WI38 (cell line): ENCODE data around the gene FMO3.

ENCODE experiments used
- H3K4me3 ChIP-seq: 2 replicates; pipeline ENCODE4 v1.5.1; 2011; ENCODE audit warnings: low read depth, mild to moderate bottlenecking, control low read depth, low read length
- TF ChIP-seq, protein P1 (sequence below): IDR thresholded peaks from 2 replicates; pipeline ENCODE4 v1.5.1; 2012; ENCODE audit warnings: low read depth, mild to moderate bottlenecking, control low read depth, low read length

The FMO3 gene

DNA sequence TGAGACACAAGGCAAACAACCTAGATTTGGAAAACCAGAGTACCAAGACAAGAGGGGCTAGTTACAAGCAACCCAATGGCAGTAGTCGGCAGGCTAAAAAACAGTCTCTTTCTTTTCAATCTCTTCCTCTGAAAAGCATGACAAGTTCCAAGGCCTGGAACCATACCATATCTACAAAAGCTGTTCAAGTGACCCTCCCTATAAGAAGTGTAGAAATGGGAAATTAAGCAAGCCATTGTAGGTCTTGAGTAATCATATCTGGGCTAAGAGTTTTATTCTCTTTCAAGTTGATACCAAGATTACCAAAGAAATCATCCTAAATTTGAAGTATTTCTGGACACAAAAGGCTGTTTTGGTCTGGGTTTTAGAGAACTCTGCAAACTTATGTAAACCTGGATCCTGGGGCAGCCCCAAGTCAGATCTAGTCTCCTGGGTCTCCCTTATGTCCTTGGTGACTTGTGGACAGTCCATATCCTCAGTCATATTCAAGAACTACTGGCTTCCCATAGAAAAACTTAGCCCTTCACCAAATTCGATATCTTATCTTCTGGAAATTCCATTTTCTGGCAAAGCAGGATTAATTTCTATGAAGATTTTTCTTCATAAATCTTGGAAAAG is 24.7 kb downstream of the FMO3 start:
- TF ChIP-seq, protein P1, sequence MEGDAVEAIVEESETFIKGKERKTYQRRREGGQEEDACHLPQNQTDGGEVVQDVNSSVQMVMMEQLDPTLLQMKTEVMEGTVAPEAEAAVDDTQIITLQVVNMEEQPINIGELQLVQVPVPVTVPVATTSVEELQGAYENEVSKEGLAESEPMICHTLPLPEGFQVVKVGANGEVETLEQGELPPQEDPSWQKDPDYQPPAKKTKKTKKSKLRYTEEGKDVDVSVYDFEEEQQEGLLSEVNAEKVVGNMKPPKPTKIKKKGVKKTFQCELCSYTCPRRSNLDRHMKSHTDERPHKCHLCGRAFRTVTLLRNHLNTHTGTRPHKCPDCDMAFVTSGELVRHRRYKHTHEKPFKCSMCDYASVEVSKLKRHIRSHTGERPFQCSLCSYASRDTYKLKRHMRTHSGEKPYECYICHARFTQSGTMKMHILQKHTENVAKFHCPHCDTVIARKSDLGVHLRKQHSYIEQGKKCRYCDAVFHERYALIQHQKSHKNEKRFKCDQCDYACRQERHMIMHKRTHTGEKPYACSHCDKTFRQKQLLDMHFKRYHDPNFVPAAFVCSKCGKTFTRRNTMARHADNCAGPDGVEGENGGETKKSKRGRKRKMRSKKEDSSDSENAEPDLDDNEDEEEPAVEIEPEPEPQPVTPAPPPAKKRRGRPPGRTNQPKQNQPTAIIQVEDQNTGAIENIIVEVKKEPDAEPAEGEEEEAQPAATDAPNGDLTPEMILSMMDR = no peak
- H3K4me3 ChIP-seq = no peak overlapping the region

DNA sequence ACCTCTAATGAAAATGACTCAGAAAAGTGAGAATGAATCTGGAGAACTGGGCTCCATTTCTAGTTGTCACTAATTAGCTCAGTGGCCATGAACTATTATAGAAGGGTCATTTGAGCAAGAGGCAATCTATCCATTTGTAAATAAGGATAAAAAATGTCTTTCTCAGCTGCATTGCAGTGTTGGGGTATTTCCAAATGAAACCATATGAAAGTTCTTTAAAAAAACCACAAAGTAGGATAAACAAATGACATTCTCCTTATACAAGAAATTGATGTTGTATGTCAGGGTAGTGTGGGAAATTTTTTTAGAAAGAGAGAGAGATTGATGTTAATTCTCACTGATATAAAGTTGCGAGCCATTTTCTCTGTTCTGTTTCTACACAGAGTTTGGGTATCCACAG is 26.0 kb downstream of the FMO3 start:
- H3K4me3 ChIP-seq = no peak overlapping the region
- TF ChIP-seq, protein P1 = no peak

DNA sequence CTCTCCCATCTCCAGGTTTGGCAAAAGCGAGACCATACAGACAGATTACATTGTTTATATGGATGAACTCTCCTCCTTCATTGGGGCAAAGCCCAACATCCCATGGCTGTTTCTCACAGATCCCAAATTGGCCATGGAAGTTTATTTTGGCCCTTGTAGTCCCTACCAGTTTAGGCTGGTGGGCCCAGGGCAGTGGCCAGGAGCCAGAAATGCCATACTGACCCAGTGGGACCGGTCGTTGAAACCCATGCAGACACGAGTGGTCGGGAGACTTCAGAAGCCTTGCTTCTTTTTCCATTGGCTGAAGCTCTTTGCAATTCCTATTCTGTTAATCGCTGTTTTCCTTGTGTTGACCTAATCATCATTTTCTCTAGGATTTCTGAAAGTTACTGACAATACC is 26.4 kb downstream of the FMO3 start:
- TF ChIP-seq, protein P1 = no peak

DNA sequence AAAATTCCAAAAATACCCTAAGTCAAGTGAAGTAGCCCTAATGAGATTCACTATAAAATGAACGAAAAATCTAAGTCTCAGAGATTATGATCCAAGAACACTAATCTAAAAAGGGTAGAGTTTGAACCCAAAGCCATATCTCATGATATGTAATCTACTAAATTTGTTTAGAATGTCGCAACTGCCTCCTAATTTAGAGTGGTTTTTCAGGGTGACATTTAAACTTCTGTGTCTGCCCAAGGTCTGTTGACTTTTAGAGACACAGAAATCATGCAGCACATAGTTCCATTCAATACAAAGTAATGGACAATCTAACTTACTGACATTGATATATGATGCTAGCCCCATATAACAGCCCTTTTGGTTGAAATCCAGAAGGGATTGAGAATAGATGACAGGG is 28.9 kb downstream of the FMO3 start:
- TF ChIP-seq, protein P1 = no peak
- H3K4me3 ChIP-seq = no peak overlapping the region

More for the DNA sequence above, 26.4 kb downstream of the FMO3 start:
- no peak overlapping the region for H3K4me3 ChIP-seq

DNA sequence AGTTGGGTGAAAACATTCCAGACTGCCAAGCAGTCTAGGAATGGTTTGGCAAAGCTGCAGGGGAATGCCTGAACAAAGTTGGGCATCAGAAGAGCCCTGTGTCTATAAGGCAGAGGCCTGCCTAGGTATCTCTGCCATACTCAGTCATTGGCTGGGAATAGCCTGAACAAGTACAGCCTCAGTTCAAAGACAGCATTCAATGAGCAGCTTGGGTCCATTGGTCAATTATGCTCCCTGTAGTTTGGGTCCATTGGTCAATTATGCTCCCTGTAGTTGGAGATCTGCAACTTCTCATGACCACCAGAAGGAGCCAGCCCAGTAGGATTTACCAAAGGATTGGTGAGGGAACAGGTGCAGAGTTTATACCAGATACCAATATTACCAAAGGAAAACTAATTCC is 31.6 kb downstream of the FMO3 start:
- H3K4me3 ChIP-seq = no peak overlapping the region
- TF ChIP-seq, protein P1 = no peak

DNA sequence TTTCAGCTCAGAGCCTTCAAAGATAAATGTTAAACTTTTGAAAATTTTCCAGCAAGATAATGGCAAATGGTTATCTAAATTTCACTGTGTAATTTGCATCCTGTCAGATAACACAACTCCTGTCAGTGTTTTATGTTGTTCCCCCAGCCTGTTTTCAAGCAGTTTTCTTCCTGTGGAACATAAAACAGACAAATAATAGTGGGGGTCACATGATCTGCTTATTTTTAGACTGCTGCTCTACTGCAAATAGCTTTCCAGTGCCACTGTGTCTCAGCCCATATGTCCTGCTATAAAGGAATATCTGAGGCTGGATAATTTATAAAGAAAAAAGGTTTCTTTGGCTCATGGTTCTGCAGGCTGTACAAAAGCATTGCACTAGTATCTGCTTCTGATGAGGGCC is 32.2 kb downstream of the FMO3 start:
- TF ChIP-seq, protein P1 = no peak
- no peak overlapping the region for H3K4me3 ChIP-seq

DNA sequence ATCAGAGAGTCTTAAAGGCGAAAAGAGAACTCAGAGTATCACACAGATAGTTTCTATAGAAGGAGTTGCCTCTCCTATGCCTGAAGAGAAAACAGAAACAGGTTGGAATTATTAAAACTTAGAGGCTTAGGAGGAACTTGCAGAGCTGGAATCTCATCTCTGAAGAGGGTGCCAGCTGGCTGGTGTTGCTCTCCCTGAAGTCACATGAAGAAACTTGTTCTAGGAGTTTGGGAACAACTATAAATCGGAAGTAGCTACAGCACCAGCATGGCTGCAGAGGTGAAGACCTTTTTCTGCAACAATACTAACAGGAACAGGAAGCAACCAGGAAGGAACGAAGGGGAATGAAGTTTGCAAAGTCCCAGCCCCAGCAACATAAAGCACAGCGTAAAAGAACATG is 35.8 kb downstream of the FMO3 start:
- TF ChIP-seq, protein P1 = no peak
- H3K4me3 ChIP-seq = no peak overlapping the region
